Natural killer cell (primary cell): ENCODE data around the gene CMIP. TPM values are rescaled to one million over a fixed set of nuclear protein-coding genes. Genes with fewer than 3 reads are reported as not detected.

Experiments used
- ATAC-seq, 3 donors: fragments of 150-1000 bp in 2 of 3; fragments of 200-7000 bp in 1 of 3; cut with Tn5 transposase; 1 replicate in 1 of 3; 2 replicates in 2 of 3; pipeline ENCODE4 v1.10.0; 2021; ENCODE audit warnings: mild to moderate bottlenecking in 2 of 3, moderate library complexity in 2 of 3
- DNase-seq, 2 donors: peaks; one replicate each; pipeline versions ENCODE4 v3.0.0 to v3.0.0-alpha.2; 2013 to 2021; ENCODE audit warnings: mixed read lengths in 1 of 2
- H3K27ac ChIP-seq: one replicate; pipeline ENCODE4 v1.5.1; 2013; ENCODE audit warnings: mild to moderate bottlenecking, low read length
- H3K27me3 ChIP-seq: one replicate; pipeline ENCODE4 v1.6.1; 2013; ENCODE audit warnings: low read length; ENCODE audit not compliant: control insufficient read depth, insufficient read depth
- H3K36me3 ChIP-seq: one replicate; pipeline ENCODE4 v1.6.1; 2013; ENCODE audit warnings: low read length; ENCODE audit not compliant: control insufficient read depth, insufficient read depth
- H3K4me1 ChIP-seq: one replicate; pipeline ENCODE4 v1.6.1; 2013; ENCODE audit warnings: low read length; ENCODE audit not compliant: control insufficient read depth, insufficient read depth
- H3K4me3 ChIP-seq: one replicate; pipeline ENCODE4 v1.5.1; 2013; ENCODE audit warnings: low read length
- H3K9me3 ChIP-seq: one replicate; pipeline ENCODE4 v1.6.1; 2013; ENCODE audit warnings: low read length; ENCODE audit not compliant: control insufficient read depth, insufficient read depth
- H3K27ac Mint-ChIP-seq, 2 donors: one replicate each; pipeline ENCODE4 v1.8.0; 2022; ENCODE audit warnings: mild to moderate bottlenecking in 2 of 2, mixed read lengths in 2 of 2, moderate library complexity in 1 of 2
- H3K27me3 Mint-ChIP-seq, 2 donors: one replicate each; pipeline ENCODE4 v1.8.0; 2022; ENCODE audit warnings: low read depth in 2 of 2, mixed read lengths in 2 of 2
- H3K36me3 Mint-ChIP-seq: one replicate; pipeline ENCODE4 v1.8.0; 2022; ENCODE audit warnings: mixed read lengths
- H3K4me1 Mint-ChIP-seq, 2 donors: one replicate each; pipeline ENCODE4 v1.8.0; 2022; ENCODE audit warnings: mixed read lengths in 2 of 2
- H3K4me3 Mint-ChIP-seq: one replicate; pipeline ENCODE4 v1.8.0; 2022; ENCODE audit warnings: mild to moderate bottlenecking, moderate library complexity, mixed read lengths
- H3K9me3 Mint-ChIP-seq, 2 donors: one replicate each; pipeline ENCODE4 v1.8.0; 2022; ENCODE audit warnings: mixed read lengths in 2 of 2
- WGBS: methylation state at CpG from one replicate; pipeline ENCODE4 v1.1.7; 2013; ENCODE audit warnings: missing lambda C conversion rate; ENCODE audit not compliant: insufficient coverage; 5-methylcytosine and 5-hydroxymethylcytosine counted together
- intact Hi-C: fragments of 100-400 bp; cut with micrococcal nuclease; formaldehyde crosslinking; loops from one replicate; pipeline ENCODE4 v1.14.2; 2022
- total RNA-seq, 4 donors: library from RNA; stranded (reverse); fragments of 120-200 nt in 1 of 4; gene quantifications; one replicate each; pipeline versions ENCODE4 v1.2.3 to v1.2.4, GENCODE V29; 2013 to 2022
- TF ChIP-seq, protein P1 (sequence below): fragments of 200-600 bp; IDR thresholded peaks from one replicate; pipeline ENCODE4 v1.8.0; 2022; ENCODE audit warnings: antibody characterized with exemption

Gene CMIP
- total RNA-seq, 3 donors from 2014 or later (not counting 1 experiment from before 2014, with no cell fraction given): 88.2 to 115 (median 91.5) TPM

DNA sequence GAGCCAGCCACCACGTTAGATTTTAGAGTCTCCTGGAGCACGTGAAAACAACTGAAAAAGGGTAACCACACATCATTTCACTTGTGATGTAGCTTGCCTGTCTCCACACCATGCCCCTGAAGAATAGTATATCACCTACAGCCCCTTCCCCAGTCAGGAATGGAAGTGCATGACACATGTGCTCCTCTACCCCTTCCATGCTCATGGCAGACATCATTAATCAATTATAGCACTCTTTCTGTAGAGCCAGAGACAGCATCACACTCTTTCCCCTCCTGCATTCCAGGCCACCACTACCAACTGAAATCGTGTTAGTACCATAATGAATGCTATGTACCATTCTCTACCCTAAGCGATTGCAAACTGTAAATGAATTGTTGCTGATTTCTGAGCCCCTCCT, 221.0 kb downstream of the CMIP start:
- no peaks in the 10 kb centered on the region for H3K36me3 Mint-ChIP-seq
- intact Hi-C loops: no loop called here
- H3K9me3 Mint-ChIP-seq: peaks cover 2 to 3% of the 10 kb centered on the region in 2 donors
- H3K27ac Mint-ChIP-seq: peak overlapping the region; percentile 55 to 63
- no peaks in the 10 kb centered on the region for H3K27me3 ChIP-seq
- peaks cover 17% of the 10 kb centered on the region for H3K9me3 ChIP-seq
- H3K27ac ChIP-seq: no peak overlapping the region
- peaks cover 53% of the 10 kb centered on the region for H3K36me3 ChIP-seq
- no peak overlapping the region for H3K4me3 ChIP-seq
- 89% methylated on average over 3 of the region's 4 CpGs for WGBS
- no peak for DNase-seq
- peaks cover 7% of the 10 kb centered on the region for H3K4me1 ChIP-seq
- TF ChIP-seq, protein P1, sequence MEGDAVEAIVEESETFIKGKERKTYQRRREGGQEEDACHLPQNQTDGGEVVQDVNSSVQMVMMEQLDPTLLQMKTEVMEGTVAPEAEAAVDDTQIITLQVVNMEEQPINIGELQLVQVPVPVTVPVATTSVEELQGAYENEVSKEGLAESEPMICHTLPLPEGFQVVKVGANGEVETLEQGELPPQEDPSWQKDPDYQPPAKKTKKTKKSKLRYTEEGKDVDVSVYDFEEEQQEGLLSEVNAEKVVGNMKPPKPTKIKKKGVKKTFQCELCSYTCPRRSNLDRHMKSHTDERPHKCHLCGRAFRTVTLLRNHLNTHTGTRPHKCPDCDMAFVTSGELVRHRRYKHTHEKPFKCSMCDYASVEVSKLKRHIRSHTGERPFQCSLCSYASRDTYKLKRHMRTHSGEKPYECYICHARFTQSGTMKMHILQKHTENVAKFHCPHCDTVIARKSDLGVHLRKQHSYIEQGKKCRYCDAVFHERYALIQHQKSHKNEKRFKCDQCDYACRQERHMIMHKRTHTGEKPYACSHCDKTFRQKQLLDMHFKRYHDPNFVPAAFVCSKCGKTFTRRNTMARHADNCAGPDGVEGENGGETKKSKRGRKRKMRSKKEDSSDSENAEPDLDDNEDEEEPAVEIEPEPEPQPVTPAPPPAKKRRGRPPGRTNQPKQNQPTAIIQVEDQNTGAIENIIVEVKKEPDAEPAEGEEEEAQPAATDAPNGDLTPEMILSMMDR: no peak
- no peaks in the 10 kb centered on the region for H3K27me3 Mint-ChIP-seq
- H3K4me1 Mint-ChIP-seq: peaks cover 6 to 23% of the 10 kb centered on the region in 2 donors
- ATAC-seq: no peak
- no peak overlapping the region for H3K4me3 Mint-ChIP-seq

DNA sequence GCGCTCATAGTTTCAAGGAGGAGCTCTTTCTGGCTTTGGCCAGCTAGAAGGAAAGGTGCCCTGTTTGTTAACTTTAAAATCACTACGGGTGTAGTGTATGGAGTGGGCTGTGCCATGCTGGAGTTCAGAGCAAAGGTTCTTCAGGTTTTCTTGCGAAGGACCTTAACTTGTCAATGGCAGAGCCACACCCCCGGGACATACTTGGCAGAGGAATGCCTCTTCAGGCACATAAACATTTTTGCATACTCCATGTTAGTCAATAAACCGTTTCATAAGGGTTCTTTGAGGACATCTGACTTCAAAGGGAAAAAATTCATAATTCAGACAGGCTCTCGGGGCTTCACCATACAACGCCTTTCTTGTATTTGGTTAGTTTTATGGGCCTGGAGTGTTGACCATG, 221.5 kb downstream of the CMIP start:
- no peak for ATAC-seq
- peaks cover 2 to 3% of the 10 kb centered on the region in 2 donors for H3K9me3 Mint-ChIP-seq
- H3K27me3 ChIP-seq: no peaks in the 10 kb centered on the region
- H3K4me1 ChIP-seq: peaks cover 9% of the 10 kb centered on the region
- TF ChIP-seq, protein P1: no peak
- no peak overlapping the region for H3K4me3 ChIP-seq
- no peak overlapping the region for H3K4me3 Mint-ChIP-seq
- H3K27ac ChIP-seq: no peak overlapping the region
- H3K9me3 ChIP-seq: peaks cover 17% of the 10 kb centered on the region
- WGBS: 89% methylated on average over 7 of the region's 7 CpGs
- peaks cover 52% of the 10 kb centered on the region for H3K36me3 ChIP-seq
- H3K36me3 Mint-ChIP-seq: no peaks in the 10 kb centered on the region
- no peak for DNase-seq
- no peaks in the 10 kb centered on the region for H3K27me3 Mint-ChIP-seq
- peak overlapping the region; percentile 55 to 63 for H3K27ac Mint-ChIP-seq
- intact Hi-C loops: no loop called here
- H3K4me1 Mint-ChIP-seq: peaks cover 11 to 28% of the 10 kb centered on the region in 2 donors

DNA sequence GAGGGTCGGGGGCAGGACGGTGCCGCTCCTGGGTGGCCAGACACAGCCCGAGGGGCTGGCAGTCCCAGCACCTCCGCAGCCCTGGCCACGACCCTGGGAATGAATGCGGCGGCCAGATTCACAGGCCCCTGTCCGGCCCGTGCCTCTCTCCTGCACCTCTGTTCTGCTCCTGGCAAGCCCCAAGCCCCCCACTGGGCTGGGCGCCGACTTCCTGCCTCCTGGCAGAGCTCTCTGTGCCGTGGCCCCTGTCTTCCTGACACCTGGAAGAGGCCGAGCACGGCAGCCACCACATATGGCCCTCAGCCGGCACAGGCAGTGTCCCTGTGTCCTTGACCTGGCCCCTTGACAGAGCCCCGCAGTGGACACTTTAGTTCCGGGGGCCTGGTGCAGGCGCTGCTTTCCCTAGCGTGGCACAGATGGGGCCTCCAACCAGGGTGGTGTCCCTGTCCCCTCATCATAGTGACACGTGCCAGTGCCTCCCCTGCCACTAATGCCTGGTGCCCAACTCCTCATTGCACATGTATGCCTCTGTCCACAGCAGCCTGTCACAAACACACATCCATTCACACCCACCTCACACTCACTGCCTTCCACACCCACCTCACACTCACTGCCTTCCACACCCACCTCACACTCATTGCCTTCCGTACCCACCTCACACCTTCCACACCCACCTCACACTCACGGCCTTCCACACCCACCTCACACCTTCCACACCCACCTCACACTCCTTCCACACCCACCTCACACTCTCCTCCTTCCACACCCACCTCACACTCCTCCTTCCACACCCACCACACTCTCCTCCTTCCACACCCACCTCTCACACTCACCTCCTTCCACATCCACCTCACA, 223.9 kb downstream of the CMIP start:
- Histone ChIP-seq H3K4me1 (peaks cover 16% of the 10 kb centered on the region), H3K4me3 (no peak overlapping the region), H3K9me3 (peaks cover 17% of the 10 kb centered on the region), H3K36me3 (peaks cover 47% of the 10 kb centered on the region), H3K27ac (peak overlapping the region; percentile 49), H3K27me3 (no peaks in the 10 kb centered on the region)
- Mint-ChIP-seq H3K4me1 (peaks cover 13 to 37% of the 10 kb centered on the region in 2 donors), H3K36me3 (no peaks in the 10 kb centered on the region), H3K27me3 (no peaks in the 10 kb centered on the region), H3K4me3 (no peak overlapping the region), H3K9me3 (peaks cover 2 to 3% of the 10 kb centered on the region in 2 donors), H3K27ac (peak overlapping the region; percentile 84 to 90)
- peak; percentile 24 to 55 (median 39) for ATAC-seq
- intact Hi-C loops: no loop called here
- 91% methylated on average over 23 of the region's 23 CpGs for WGBS
- peak in 1 of 2 donors; percentile 10 for DNase-seq
- TF ChIP-seq, protein P1: no peak
